HEK293T (cell line): ENCODE measurements around the gene LCNL1.

Experiments
- ARNT ChIP-seq: fragments of 450-650 bp; IDR thresholded peaks from 2 replicates; pipeline ENCODE4 v1.6.1; 2017; ENCODE audit warnings: mild to moderate bottlenecking
- BHLHE40 ChIP-seq: fragments of 450-650 bp; IDR thresholded peaks from 2 replicates; pipeline ENCODE4 v1.6.1; 2016; ENCODE audit warnings: mild to moderate bottlenecking, moderate library complexity, borderline replicate concordance
- ELF4 ChIP-seq: fragments of 450-650 bp; IDR thresholded peaks from 2 replicates; pipeline ENCODE4 v1.6.1; 2017; ENCODE audit warnings: antibody characterized with exemption
- FOXA1 ChIP-seq: fragments of 450-650 bp; IDR thresholded peaks from 2 replicates; pipeline ENCODE4 v1.6.1; 2016; ENCODE audit warnings: mild to moderate bottlenecking
- FOXK2 ChIP-seq: fragments of 450-650 bp; IDR thresholded peaks from 2 replicates; pipeline ENCODE4 v1.6.1; 2016; ENCODE audit warnings: mild to moderate bottlenecking
- FOXM1 ChIP-seq: fragments of 450-650 bp; IDR thresholded peaks from 2 replicates; pipeline ENCODE4 v1.6.1; 2017; ENCODE audit warnings: mild to moderate bottlenecking, borderline replicate concordance
- HDGF ChIP-seq: fragments of 450-650 bp; IDR thresholded peaks from 2 replicates; pipeline ENCODE4 v1.6.1; 2017; ENCODE audit warnings: antibody characterized with exemption, borderline replicate concordance
- L3MBTL2 ChIP-seq: fragments of 450-650 bp; conservative IDR thresholded peaks from 2 replicates; pipeline ENCODE4 v1.6.1; 2016; ENCODE audit warnings: mild to moderate bottlenecking
- NFRKB ChIP-seq: fragments of 450-650 bp; IDR thresholded peaks from 2 replicates; pipeline ENCODE4 v1.6.1; 2016; ENCODE audit warnings: mild to moderate bottlenecking, moderate library complexity
- PKNOX1 ChIP-seq: fragments of 450-650 bp; IDR thresholded peaks from 2 replicates; pipeline ENCODE4 v1.6.1; 2016
- SP1 ChIP-seq: fragments of 450-650 bp; IDR thresholded peaks from 2 replicates; pipeline ENCODE4 v1.6.1; 2017
- SUZ12 ChIP-seq: fragments of 450-650 bp; IDR thresholded peaks from 2 replicates; pipeline ENCODE4 v1.6.1; 2016; ENCODE audit warnings: mild to moderate bottlenecking
- TARDBP ChIP-seq: fragments of 450-650 bp; IDR thresholded peaks from 2 replicates; pipeline ENCODE4 v1.6.1; 2016
- ZNF384 ChIP-seq: fragments of 450-650 bp; IDR thresholded peaks from 2 replicates; pipeline ENCODE4 v1.6.1; 2016

- TF ChIP-seq TARDBP (no peak), BHLHE40 (no peak), SP1 (no peak), ELF4 (no peak), FOXK2 (no peak), L3MBTL2 (no peak), FOXM1 (no peak), PKNOX1 (no peak), FOXA1 (no peak), ZNF384 (no peak), NFRKB (no peak), HDGF (no peak), SUZ12 (no peak), ARNT (no peak)
These were observed 47.2 kb downstream of the LCNL1 start for GRCh38 chr9:137030006-137030405.
